HG02852 (cell line): ENCODE data around the gene IL33.
"Not testable (repeated sequence)": the region's sequence is repeated elsewhere in the genome, so short reads cannot be mapped to it uniquely, and the experiment has no call there.

Experiments
- ATAC-seq: cut with Tn5 transposase; IDR thresholded peaks from one replicate; pipeline ENCODE4 v1.9.1; 2021; ENCODE audit warnings: mild to moderate bottlenecking, moderate library complexity; ENCODE audit not compliant: unreplicated experiment

IL33 gene, protein sequence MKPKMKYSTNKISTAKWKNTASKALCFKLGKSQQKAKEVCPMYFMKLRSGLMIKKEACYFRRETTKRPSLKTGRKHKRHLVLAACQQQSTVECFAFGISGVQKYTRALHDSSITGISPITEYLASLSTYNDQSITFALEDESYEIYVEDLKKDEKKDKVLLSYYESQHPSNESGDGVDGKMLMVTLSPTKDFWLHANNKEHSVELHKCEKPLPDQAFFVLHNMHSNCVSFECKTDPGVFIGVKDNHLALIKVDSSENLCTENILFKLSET

DNA sequence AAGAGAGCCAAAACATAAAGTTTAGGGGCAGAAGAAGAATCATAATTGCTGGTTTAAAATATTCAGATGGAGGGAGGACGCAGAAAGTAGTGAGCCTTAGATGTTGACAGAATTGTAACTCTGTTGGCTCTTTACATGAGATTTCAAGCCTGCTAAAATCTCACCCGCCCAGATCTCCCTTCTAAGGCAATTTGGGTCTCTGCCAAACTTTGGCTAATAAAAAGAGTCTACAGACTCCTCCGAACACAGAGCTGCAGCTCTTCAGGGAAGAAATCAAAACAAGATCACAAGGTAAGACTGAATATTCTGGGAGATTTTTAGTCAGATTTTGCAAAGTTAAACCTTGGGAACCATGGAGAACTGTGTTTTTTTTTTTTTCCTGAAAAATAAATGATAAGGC is at the start of gene IL33:
IL33 (plus strand) TSS at position 246 of the 400 bp plus-strand sequence. CDS start 25,888 bp downstream, outside the sequence.
- ATAC-seq: no peak

DNA sequence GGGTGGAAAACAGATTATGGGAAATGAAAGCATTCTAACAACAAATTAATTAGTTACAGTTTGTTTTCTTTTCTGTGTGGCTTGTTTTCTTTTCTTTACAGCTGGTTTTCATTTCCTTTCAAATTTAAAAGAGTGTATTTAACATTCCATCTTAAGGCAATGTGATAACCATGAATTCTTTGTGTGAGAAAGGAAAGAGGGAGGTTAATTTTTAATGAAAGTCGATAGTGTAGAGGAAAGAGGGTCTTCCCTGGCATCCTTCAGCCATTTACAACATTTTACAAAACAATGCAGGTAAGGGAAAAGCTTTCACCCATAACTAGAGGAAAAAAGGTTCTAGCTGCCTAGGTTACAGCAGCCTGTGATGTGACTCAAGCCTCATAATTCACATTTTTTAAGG is 43.9 kb upstream of the IL33 start:
- no peak for ATAC-seq

- ATAC-seq: no peak
These were observed 41.7 kb upstream of the IL33 start for GRCh38 chr9:6173914-6174313.

- ATAC-seq: not testable (repeated sequence)
These were observed 32.9 kb upstream of the IL33 start for GRCh38 chr9:6182549-6183226.

GRCh38 chr9:6183227-6183551 is 32.4 kb upstream of the IL33 start:
- ATAC-seq: no peak

GRCh38 chr9:6183627-6184026 is 32.0 kb upstream of the IL33 start:
- no peak for ATAC-seq

- ATAC-seq: peak; percentile 94
These were observed 30.6 kb upstream of the IL33 start for GRCh38 chr9:6184749-6185645.

GRCh38 chr9:6186691-6187090 is 28.9 kb upstream of the IL33 start:
- ATAC-seq: no peak

GRCh38 chr9:6187272-6187671 is 28.3 kb upstream of the IL33 start:
- ATAC-seq: no peak

- no peak for ATAC-seq
These were observed 27.1 kb upstream of the IL33 start for GRCh38 chr9:6188466-6188865.

- ATAC-seq: no peak
These were observed 26.7 kb upstream of the IL33 start for GRCh38 chr9:6188906-6189305.

DNA sequence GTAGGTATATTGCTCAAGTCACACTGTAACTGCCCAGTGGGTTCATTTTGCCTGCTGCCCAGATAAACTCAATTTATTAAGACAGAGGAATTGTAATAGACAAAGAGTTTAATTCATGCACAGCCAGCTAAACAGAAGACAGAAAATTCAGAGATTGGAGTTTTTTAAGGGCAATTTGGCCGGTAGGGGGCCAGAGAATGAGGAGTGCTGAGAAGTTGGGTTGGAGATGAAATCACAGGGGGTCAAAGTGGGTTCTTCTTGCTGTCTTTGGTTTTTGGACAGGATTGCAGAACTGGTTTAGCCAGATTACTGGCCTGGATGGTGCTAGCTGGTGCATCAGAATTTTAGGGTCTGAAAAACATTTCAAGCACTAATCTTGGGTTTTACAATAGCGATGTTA is 20.7 kb upstream of the IL33 start:
- no peak for ATAC-seq

GRCh38 chr9:6195714-6196360 is 19.8 kb upstream of the IL33 start:
- no peak for ATAC-seq

GRCh38 chr9:6197330-6197729 is 18.3 kb upstream of the IL33 start:
- ATAC-seq: no peak

- ATAC-seq: no peak
These were observed 17.4 kb upstream of the IL33 start for GRCh38 chr9:6198251-6198650.

GRCh38 chr9:6199596-6199995 is 16.0 kb upstream of the IL33 start:
- ATAC-seq: no peak

DNA sequence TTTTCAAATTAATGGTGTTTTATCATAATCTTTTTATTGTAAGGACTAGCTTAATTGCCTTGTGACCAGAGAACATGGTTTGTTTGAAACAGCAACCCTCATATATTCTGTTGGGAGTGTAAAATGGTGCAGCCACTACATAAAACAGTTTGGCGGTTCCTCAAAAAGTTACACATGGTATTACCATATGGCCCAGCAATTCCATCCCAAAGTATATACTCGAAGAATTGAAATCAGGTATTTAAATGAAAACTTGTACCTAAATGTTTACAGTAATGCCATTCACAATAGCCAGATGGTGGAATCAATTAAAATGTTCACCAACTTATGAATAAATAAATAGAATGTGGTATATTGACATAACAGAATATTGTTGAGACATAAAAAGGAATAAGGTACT is 14.8 kb upstream of the IL33 start:
- no peak for ATAC-seq

DNA sequence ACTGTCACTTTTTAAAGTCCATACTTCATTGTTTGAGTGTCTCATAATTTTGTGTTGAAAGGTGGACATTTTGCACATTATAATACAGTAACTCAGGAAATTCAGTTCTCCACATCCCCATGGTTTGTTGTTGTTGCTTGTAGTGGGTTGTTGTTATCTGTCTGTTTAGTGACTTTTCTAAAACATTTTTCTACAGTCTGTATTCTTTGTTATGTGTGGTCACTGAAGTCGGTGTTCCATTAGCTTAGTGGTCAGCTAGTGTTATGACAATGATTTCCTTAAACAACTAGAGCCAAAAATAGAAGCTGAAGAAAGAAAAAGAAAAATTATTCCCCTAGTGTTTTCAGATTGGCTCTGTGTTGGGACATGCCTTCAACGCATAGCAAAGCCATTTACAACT is 5.6 kb upstream of the IL33 start:
- no peak for ATAC-seq

- ATAC-seq: no peak
These were observed 2.8 kb upstream of the IL33 start for GRCh38 chr9:6212722-6213375.

DNA sequence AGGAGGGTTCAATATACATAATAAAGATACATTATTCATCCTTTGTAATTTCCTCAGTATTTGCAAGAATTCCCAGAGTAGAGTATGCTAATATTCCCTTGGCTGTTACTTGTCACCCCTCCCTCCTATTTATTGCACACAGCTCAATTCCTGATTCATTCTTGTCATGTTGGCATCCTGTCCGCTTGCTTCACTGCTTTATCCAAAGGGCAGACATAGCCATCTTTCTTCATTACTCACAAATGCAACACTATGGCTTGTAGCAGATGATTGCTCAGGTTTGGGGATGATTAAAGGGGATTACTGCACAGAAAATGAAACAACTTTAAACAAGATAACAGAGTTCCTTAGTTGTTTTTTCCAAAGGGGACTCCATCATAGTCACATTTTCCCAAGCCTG is 1.2 kb upstream of the IL33 start:
- no peak for ATAC-seq

DNA sequence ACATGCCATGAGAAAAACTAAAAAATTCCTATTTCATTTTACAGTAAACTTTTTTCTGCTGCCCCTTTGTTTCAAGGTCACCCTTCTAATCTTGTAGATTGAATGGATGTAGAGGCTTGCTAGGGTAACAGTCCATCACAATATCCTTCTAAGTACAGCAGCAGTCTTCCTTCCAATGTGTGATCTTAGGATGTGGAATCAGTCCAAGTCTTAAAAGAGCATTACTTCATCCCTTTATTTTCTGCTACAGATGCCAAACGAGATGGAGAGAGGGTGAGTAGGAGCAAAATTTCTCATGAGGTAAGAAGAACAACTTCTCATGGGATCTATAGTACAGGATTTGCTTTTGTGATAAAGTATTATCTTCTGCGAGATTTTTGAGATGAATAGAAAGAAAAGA is 704 bp upstream of the IL33 start:
- ATAC-seq: no peak
